GM18519 (cell line): Measurements from ENCODE around the gene SERPINE3.

Experiments used
- ATAC-seq: cut with Tn5 transposase; IDR thresholded peaks from one replicate; pipeline ENCODE4 v1.9.1; 2021; ENCODE audit warnings: mild to moderate bottlenecking, moderate library complexity; ENCODE audit not compliant: unreplicated experiment, low FRiP score

SERPINE3 gene

GRCh38 chr13:51327961-51328360, 11.5 kb upstream of the SERPINE3 start:
- ATAC-seq, result no peak

- no peak for ATAC-seq
These were observed 11.0 kb upstream of the SERPINE3 start for GRCh38 chr13:51328488-51328887.

GRCh38 chr13:51329606-51330005, 9.9 kb upstream of the SERPINE3 start:
- no peak for ATAC-seq

- ATAC-seq, result no peak
These were observed 8.7 kb upstream of the SERPINE3 start for GRCh38 chr13:51330791-51331190.

- no peak for ATAC-seq
These were observed 8.1 kb upstream of the SERPINE3 start for GRCh38 chr13:51331354-51331861.

- no peak for ATAC-seq
These were observed 6.7 kb upstream of the SERPINE3 start for GRCh38 chr13:51332566-51333361.

GRCh38 chr13:51333421-51333820, 6.1 kb upstream of the SERPINE3 start:
- no peak for ATAC-seq

GRCh38 chr13:51333826-51334225, 5.7 kb upstream of the SERPINE3 start:
- no peak for ATAC-seq

- ATAC-seq, result no peak
These were observed 2.7 kb upstream of the SERPINE3 start for GRCh38 chr13:51336746-51337145.

GRCh38 chr13:51339952-51340732, 651 bp downstream of the SERPINE3 start:
- no peak for ATAC-seq

GRCh38 chr13:51341232-51341631, 1.7 kb downstream of the SERPINE3 start:
- ATAC-seq, result no peak

- ATAC-seq, result no peak
These were observed 2.3 kb downstream of the SERPINE3 start for GRCh38 chr13:51341791-51342190.

- ATAC-seq, result no peak
These were observed 3.2 kb downstream of the SERPINE3 start for GRCh38 chr13:51342706-51343105.

- ATAC-seq, result no peak
These were observed 4.0 kb downstream of the SERPINE3 start for GRCh38 chr13:51343475-51343874.

GRCh38 chr13:51346397-51346796, 6.9 kb downstream of the SERPINE3 start:
- ATAC-seq, result no peak

GRCh38 chr13:51347099-51347498, 7.6 kb downstream of the SERPINE3 start:
- no peak for ATAC-seq

- ATAC-seq, result no peak
These were observed 8.8 kb downstream of the SERPINE3 start for GRCh38 chr13:51348069-51348967.

- no peak for ATAC-seq
These were observed 9.5 kb downstream of the SERPINE3 start for GRCh38 chr13:51349016-51349415.

GRCh38 chr13:51355217-51355616, 15.7 kb downstream of the SERPINE3 start:
- ATAC-seq, result no peak

- no peak for ATAC-seq
These were observed 18.6 kb downstream of the SERPINE3 start for GRCh38 chr13:51357928-51358595.
